Upper lobe of left lung (tissue), 4 donors: ENCODE results near the gene SLC5A4.

Source experiments
- EP300 ChIP-seq, 4 donors: sonication (generic); formaldehyde crosslinking; IDR thresholded peaks; one replicate each; pipeline ENCODE4 v1.5.1; 2017; ENCODE audit warnings: antibody characterized with exemption in 4 of 4, control low read depth in 2 of 4
- POLR2A ChIP-seq, 4 donors: fragments of 450-650 bp; IDR thresholded peaks; one replicate each; pipeline ENCODE4 v1.5.1; 2016 to 2017; ENCODE audit warnings: antibody characterized with exemption in 4 of 4, mild to moderate bottlenecking in 2 of 4
- POLR2AphosphoS5 ChIP-seq, 2 donors: sonication (generic); formaldehyde crosslinking; IDR thresholded peaks; one replicate each; pipeline ENCODE4 v1.5.1; 2017; ENCODE audit warnings: antibody characterized with exemption in 2 of 2
- TF ChIP-seq, protein P1 (sequence below), 6 experiments: fragments of 450-650 bp in 4 of 6; fragments of 200-600 bp in 2 of 6; sonication (generic) in 2 of 6; IDR thresholded peaks; one replicate each; pipeline ENCODE4 v1.5.1; 2016 to 2019; ENCODE audit warnings: antibody characterized with exemption in 6 of 6

DNA sequence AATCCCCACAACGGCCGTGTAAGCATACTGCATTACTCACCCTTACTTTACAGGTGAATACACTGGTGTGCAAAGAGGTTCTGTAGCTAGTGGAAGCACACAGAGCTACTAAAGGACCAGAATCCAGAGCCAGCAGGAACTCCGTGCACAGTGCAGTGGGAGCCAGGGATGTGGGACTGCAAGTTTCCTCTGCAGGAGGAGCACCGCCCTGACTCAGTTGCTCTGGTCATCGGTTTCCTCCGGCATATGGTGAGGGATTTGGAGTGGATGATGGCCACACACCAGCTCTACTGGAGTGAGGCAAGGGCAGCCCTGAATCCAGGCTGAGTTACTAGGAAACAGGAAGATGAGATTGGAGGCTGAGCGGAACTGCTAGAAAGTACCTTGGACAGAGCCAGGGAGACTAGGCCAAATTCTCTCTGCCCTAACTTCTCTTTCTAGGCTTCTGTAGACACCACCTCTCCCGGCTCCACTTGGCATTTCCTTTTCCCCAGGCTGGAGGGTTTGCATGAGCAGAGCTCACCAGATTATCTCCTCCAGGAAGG, 77.9 kb downstream of the SLC5A4 start:
- TF ChIP-seq, protein P1, sequence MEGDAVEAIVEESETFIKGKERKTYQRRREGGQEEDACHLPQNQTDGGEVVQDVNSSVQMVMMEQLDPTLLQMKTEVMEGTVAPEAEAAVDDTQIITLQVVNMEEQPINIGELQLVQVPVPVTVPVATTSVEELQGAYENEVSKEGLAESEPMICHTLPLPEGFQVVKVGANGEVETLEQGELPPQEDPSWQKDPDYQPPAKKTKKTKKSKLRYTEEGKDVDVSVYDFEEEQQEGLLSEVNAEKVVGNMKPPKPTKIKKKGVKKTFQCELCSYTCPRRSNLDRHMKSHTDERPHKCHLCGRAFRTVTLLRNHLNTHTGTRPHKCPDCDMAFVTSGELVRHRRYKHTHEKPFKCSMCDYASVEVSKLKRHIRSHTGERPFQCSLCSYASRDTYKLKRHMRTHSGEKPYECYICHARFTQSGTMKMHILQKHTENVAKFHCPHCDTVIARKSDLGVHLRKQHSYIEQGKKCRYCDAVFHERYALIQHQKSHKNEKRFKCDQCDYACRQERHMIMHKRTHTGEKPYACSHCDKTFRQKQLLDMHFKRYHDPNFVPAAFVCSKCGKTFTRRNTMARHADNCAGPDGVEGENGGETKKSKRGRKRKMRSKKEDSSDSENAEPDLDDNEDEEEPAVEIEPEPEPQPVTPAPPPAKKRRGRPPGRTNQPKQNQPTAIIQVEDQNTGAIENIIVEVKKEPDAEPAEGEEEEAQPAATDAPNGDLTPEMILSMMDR (IDR thresholded peaks at IDR 0.05): no peak
- TF ChIP-seq POLR2A (IDR thresholded peaks at IDR 0.05): no peak
- no peak for TF ChIP-seq POLR2AphosphoS5 (IDR thresholded peaks at IDR 0.05)
- no peak for TF ChIP-seq EP300 (IDR thresholded peaks at IDR 0.05)
